Heart left ventricle (tissue), 13 donors: Measurements from ENCODE around the gene TDP1.

Source experiments
- POLR2A ChIP-seq, 2 donors: fragments of 450-650 bp; IDR thresholded peaks; one replicate each; pipeline ENCODE4 v1.6.1; 2017; ENCODE audit warnings: antibody characterized with exemption in 2 of 2, mild to moderate bottlenecking in 2 of 2, moderate library complexity in 2 of 2
- TF ChIP-seq, protein P1 (sequence below), 12 donors: fragments of 200-600 bp; sonication (generic) in 4 of 12; IDR thresholded peaks; one replicate each; pipeline versions ENCODE4 v1.5.0 to v1.8.0; 2018 to 2022; ENCODE audit warnings: antibody characterized with exemption in 12 of 12, mild to moderate bottlenecking in 5 of 12
- donor health status: ischemic (EF 13 %, LVEDD 7.1; RV severe dilation, severe dysfunction).
- donor health status: DM: no; HTN: yes; CAD: no.
- donor health status: DM: no; HTN: no; CAD: no.
- donor health status: ischemic (EF 25% LVEDD 6.9; RV normal size, moderate dysfunction).
- donor health status: ischemic (EF 25% LVEDD 5.7; RV mildly dilated, moderate dysfunction).
- donor health status: ischemic (EF 35%, LVEDD 5.7; RV mildly dilated, moderate dysfunction).
- donor health status: nonischemic (EF 11% LVEDD 7.7; RV severe dilation, severe dysfunction).
- donor health status: DM: yes; HTN: yes; CAD: no.
- donor health status: PGD.
- donor health status: ischemic (EF 29% LVEDD 5.4; RV normal size, mild dysfunction).
- donor health status: nonischemic (EF 23%, LVEDD 6.1; RV moderate dilation, normal function).

DNA sequence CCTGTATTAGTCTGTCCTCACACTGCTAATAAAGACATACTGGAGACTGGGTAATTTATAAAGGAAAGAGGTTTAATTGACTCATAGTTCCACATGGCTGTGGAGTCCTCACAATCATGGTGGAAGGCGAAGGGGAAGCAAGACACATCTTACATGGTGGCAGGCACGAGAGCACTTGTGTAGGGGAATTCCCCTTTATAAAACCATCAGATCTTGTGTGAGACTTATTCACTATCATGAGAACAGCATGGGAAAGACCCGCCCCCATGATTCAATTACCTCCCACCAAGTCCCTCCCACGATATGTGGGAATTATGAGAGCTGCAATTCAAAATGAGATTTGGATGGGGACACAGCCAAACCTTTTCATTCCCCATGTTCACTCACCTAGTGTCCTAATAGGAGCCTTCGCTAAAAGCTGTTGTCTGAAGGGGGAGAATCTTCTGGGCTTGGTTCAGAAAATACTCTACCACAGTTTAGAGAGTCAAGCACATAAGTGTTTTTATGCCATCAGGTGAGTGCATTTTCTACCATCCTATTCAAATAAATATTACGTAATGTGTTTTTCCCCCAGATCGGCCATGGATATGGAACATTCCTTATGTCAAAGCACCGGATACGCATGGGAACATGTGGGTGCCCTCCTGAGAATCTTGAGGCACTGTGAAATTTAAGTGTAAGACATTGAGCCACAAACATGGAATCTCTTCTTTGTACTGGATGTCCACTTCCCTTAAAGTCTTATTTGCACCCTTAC is 86.9 kb downstream of the TDP1 start:
- TF ChIP-seq, protein P1, sequence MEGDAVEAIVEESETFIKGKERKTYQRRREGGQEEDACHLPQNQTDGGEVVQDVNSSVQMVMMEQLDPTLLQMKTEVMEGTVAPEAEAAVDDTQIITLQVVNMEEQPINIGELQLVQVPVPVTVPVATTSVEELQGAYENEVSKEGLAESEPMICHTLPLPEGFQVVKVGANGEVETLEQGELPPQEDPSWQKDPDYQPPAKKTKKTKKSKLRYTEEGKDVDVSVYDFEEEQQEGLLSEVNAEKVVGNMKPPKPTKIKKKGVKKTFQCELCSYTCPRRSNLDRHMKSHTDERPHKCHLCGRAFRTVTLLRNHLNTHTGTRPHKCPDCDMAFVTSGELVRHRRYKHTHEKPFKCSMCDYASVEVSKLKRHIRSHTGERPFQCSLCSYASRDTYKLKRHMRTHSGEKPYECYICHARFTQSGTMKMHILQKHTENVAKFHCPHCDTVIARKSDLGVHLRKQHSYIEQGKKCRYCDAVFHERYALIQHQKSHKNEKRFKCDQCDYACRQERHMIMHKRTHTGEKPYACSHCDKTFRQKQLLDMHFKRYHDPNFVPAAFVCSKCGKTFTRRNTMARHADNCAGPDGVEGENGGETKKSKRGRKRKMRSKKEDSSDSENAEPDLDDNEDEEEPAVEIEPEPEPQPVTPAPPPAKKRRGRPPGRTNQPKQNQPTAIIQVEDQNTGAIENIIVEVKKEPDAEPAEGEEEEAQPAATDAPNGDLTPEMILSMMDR (IDR thresholded peaks at IDR 0.05), result no peak
- no peak for TF ChIP-seq POLR2A (IDR thresholded peaks at IDR 0.05)
